ENCODE measurements around the gene MRPL58.
"Not testable (repeated sequence)": the region's sequence is repeated elsewhere in the genome, so short reads cannot be mapped to it uniquely, and the experiment has no call there.

MRPL58 gene

GRCh38 chr17:74981318-74981978 is 31.0 kb upstream of the MRPL58 start:
- no peak for DNase-seq (ENCODE audit: extremely low spot score)
- POLR2A ChIA-PET, result no interaction called here
- no peak for TF ChIP-seq SUZ12 (IDR thresholded peaks at IDR 0.05)
- no peak for TF ChIP-seq ARNT (IDR thresholded peaks at IDR 0.05)
- no peak for TF ChIP-seq TARDBP (IDR thresholded peaks at IDR 0.05)
- no peak for TF ChIP-seq ZNF384 (IDR thresholded peaks at IDR 0.05)
- TF ChIP-seq CTBP1 (IDR thresholded peaks at IDR 0.05; ENCODE audit: borderline replicate concordance), result no peak
- TF ChIP-seq LEF1 (IDR thresholded peaks at IDR 0.05; ENCODE audit: borderline replicate concordance), result no peak
- TF ChIP-seq NFRKB (IDR thresholded peaks at IDR 0.05), result no peak
- TF ChIP-seq L3MBTL2 (conservative IDR thresholded peaks at IDR 0.05), result no peak
- TF ChIP-seq FOXM1 (IDR thresholded peaks at IDR 0.05; ENCODE audit: borderline replicate concordance), result no peak
- no peak for TF ChIP-seq FOXK2 (IDR thresholded peaks at IDR 0.05)
- TF ChIP-seq PKNOX1 (IDR thresholded peaks at IDR 0.05), result no peak
- CTCF ChIA-PET, result no interaction called here

- ChIA-PET POLR2A (interaction anchor here (0.6 to 2.8 kb wide), 17 partner anchors 9 to 873 kb away, joined by 3 to 51 read pairs (median 6); partner anchors contain the start of genes ARMC7, ATP5PD, FDXR and HID1), CTCF (interaction anchor here (0.6 to 1.6 kb wide), 2 partner anchors 21 to 27 kb away, joined by 3 to 10 read pairs; no protein-coding TSS in a partner anchor)
- no peak for TF ChIP-seq PKNOX1 (IDR thresholded peaks at IDR 0.05)
- TF ChIP-seq L3MBTL2 (conservative IDR thresholded peaks at IDR 0.05), result peak; percentile 77
- TF ChIP-seq SUZ12 (IDR thresholded peaks at IDR 0.05), result no peak
- TF ChIP-seq LEF1 (IDR thresholded peaks at IDR 0.05; ENCODE audit: borderline replicate concordance), result no peak
- no peak for TF ChIP-seq TARDBP (IDR thresholded peaks at IDR 0.05)
- peak; percentile 89 for DNase-seq (ENCODE audit: extremely low spot score)
These were observed 30.3 kb upstream of the MRPL58 start for GRCh38 chr17:74981979-74982662.

GRCh38 chr17:74982663-74983313 is 29.7 kb upstream of the MRPL58 start:
- not testable (repeated sequence) for DNase-seq (ENCODE audit: extremely low spot score)
- CTCF ChIA-PET, result interaction anchor here (0.6 to 1.6 kb wide), 2 partner anchors 21 to 28 kb away, joined by 3 to 10 read pairs; no protein-coding TSS in a partner anchor
- POLR2A ChIA-PET, result interaction anchor here (0.6 to 2.8 kb wide), 18 partner anchors 10 to 873 kb away, joined by 3 to 51 read pairs (median 6); partner anchors contain the start of genes ARMC7, ATP5PD, FDXR and HID1

- POLR2A ChIA-PET, result interaction anchor here (1.1 kb wide), 1 partner anchor 27 kb away, joined by 3 read pairs; the partner anchor contains the start of gene MRPL58
- CTCF ChIA-PET, result interaction anchor here (1.3 kb wide), 1 partner anchor 22 kb away, joined by 3 read pairs; no protein-coding TSS in a partner anchor
- TF ChIP-seq ELF4 (IDR thresholded peaks at IDR 0.05) (no peak), NFRKB (IDR thresholded peaks at IDR 0.05) (no peak)
- no peak for DNase-seq (ENCODE audit: extremely low spot score)
These were observed 26.3 kb upstream of the MRPL58 start for GRCh38 chr17:74986206-74986576.

GRCh38 chr17:74987418-74987908 is 25.0 kb upstream of the MRPL58 start, which contains the start of gene CDR2L:
TSS of gene CDR2L (plus strand) at chr17:74987632. CDS start at chr17:74988044, 412 bp downstream.
- TF ChIP-seq FOXM1 (IDR thresholded peaks at IDR 0.05; ENCODE audit: borderline replicate concordance) (peak; percentile 34; the same call in 1 of the 2 replicates), FOXA1 (IDR thresholded peaks at IDR 0.05) (no peak), SUZ12 (IDR thresholded peaks at IDR 0.05) (no peak)
- peak; percentile 97 for DNase-seq (ENCODE audit: extremely low spot score)
- ChIA-PET POLR2A (interaction anchor here (0.8 to 7.3 kb wide), 21 partner anchors 8 to 529 kb away, joined by 3 to 169 read pairs (median 4); partner anchors contain the start of genes ARMC7, FDXR, HID1 and KCTD2), CTCF (interaction anchor here (0.8 to 2.0 kb wide), 5 partner anchors 11 to 26 kb away, joined by 4 to 10 read pairs (median 5); partner anchors contain the start of genes HID1 and MRPL58)

GRCh38 chr17:74987909-74988711 is 24.4 kb upstream of the MRPL58 start:
- POLR2A ChIA-PET, result interaction anchor here (0.8 to 7.3 kb wide), 23 partner anchors 8 to 528 kb away, joined by 3 to 169 read pairs (median 4); partner anchors contain the start of genes ARMC7, ATP5PD, FDXR and HID1
- TF ChIP-seq L3MBTL2 (conservative IDR thresholded peaks at IDR 0.05) (no peak), TARDBP (IDR thresholded peaks at IDR 0.05) (no peak), LEF1 (IDR thresholded peaks at IDR 0.05; ENCODE audit: borderline replicate concordance) (0 out of 2 replicates have a peak, but pooled peaks have one; percentile 72), FOXA1 (IDR thresholded peaks at IDR 0.05) (no peak)
- peak; percentile 56 for DNase-seq (ENCODE audit: extremely low spot score)
- CTCF ChIA-PET, result interaction anchor here (0.8 to 2.0 kb wide), 6 partner anchors 11 to 47 kb away, joined by 3 to 10 read pairs (median 5); partner anchors contain the start of genes HID1 and MRPL58
